Measurements from ENCODE around the gene TNRC6C. TPM values are rescaled to one million over a fixed set of nuclear protein-coding genes. Genes with fewer than 3 reads are reported as not detected.
"Not testable (repeated sequence)": the region's sequence is repeated elsewhere in the genome, so short reads cannot be mapped to it uniquely, and the experiment has no call there.

Gene TNRC6C
- total RNA-seq, 4 donors from 2014 or later = 4.8 to 14.5 (median 11.6) TPM

- TF ChIP-seq POLR2AphosphoS5 (IDR thresholded peaks at IDR 0.05) = no peak
- peaks cover 98% of the 10 kb centered on the region for H3K36me3 ChIP-seq
- no peak overlapping the region for H3K4me3 ChIP-seq
- H3K27ac ChIP-seq = no peak overlapping the region
- 92% methylated on average over 5 of the region's 5 CpGs for WGBS
- H3K9me3 ChIP-seq = no peaks in the 10 kb centered on the region
- DNase-seq (ENCODE audit: low spot score in 2 of 2) = no peak
- H3K4me1 ChIP-seq = no peaks in the 10 kb centered on the region
- H3K27me3 ChIP-seq = no peaks in the 10 kb centered on the region
Measured at GRCh38 chr17:78075545-78075944, 117.0 kb downstream of the TNRC6C start.

GRCh38 chr17:78079253-78079652, 120.8 kb downstream of the TNRC6C start:
- H3K9me3 ChIP-seq = no peaks in the 10 kb centered on the region
- no peaks in the 10 kb centered on the region for H3K27me3 ChIP-seq
- no peak for DNase-seq (ENCODE audit: low spot score in 2 of 2)
- no peaks in the 10 kb centered on the region for H3K4me1 ChIP-seq
- no peak for TF ChIP-seq POLR2A (IDR thresholded peaks at IDR 0.05)
- TF ChIP-seq EP300 (IDR thresholded peaks at IDR 0.05) = no peak
- no peak for TF ChIP-seq CTCF (IDR thresholded peaks at IDR 0.05)
- no peak for TF ChIP-seq POLR2AphosphoS5 (IDR thresholded peaks at IDR 0.05)
- H3K36me3 ChIP-seq = peaks cover 94% of the 10 kb centered on the region
- no peak overlapping the region for H3K27ac ChIP-seq
- H3K4me3 ChIP-seq = no peak overlapping the region
- WGBS = 85% methylated on average over 6 of the region's 6 CpGs

- WGBS = 98% methylated on average over 3 of the region's 3 CpGs
- Histone ChIP-seq H3K27ac (no peak overlapping the region), H3K4me3 (no peak overlapping the region), H3K9me3 (no peaks in the 10 kb centered on the region), H3K27me3 (no peaks in the 10 kb centered on the region), H3K36me3 (peaks cover 82% of the 10 kb centered on the region), H3K4me1 (no peaks in the 10 kb centered on the region)
- DNase-seq (ENCODE audit: low spot score in 2 of 2) = no peak
- TF ChIP-seq CTCF (IDR thresholded peaks at IDR 0.05) = no peak
- no peak for TF ChIP-seq EP300 (IDR thresholded peaks at IDR 0.05)
Measured at GRCh38 chr17:78081551-78081950, 123.0 kb downstream of the TNRC6C start.

- H3K9me3 ChIP-seq; H3K4me1 ChIP-seq; DNase-seq (ENCODE audit: low spot score in 2 of 2); H3K27me3 ChIP-seq; H3K4me3 ChIP-seq; H3K27ac ChIP-seq: not testable (repeated sequence)
- peaks cover 82% of the 10 kb centered on the region for H3K36me3 ChIP-seq
- 86% methylated on average over 5 of the region's 5 CpGs for WGBS
Measured at GRCh38 chr17:78082355-78082872, 123.9 kb downstream of the TNRC6C start.

- no peak for DNase-seq (ENCODE audit: low spot score in 2 of 2)
- TF ChIP-seq POLR2AphosphoS5 (IDR thresholded peaks at IDR 0.05) = no peak
- no peak for TF ChIP-seq CTCF (IDR thresholded peaks at IDR 0.05)
- no peak for TF ChIP-seq POLR2A (IDR thresholded peaks at IDR 0.05)
- Histone ChIP-seq H3K4me1 (no peaks in the 10 kb centered on the region), H3K9me3 (no peaks in the 10 kb centered on the region), H3K27ac (no peak overlapping the region), H3K27me3 (no peaks in the 10 kb centered on the region), H3K4me3 (no peak overlapping the region), H3K36me3 (peaks cover 82% of the 10 kb centered on the region)
- WGBS = 55% methylated on average over 7 of the region's 7 CpGs
Measured at GRCh38 chr17:78082988-78083387, 124.5 kb downstream of the TNRC6C start.

- TF ChIP-seq CTCF (IDR thresholded peaks at IDR 0.05) (no peak), POLR2A (IDR thresholded peaks at IDR 0.05) (no peak), POLR2AphosphoS5 (IDR thresholded peaks at IDR 0.05) (no peak), EP300 (IDR thresholded peaks at IDR 0.05) (no peak)
- Histone ChIP-seq H3K27ac (no peak overlapping the region), H3K27me3 (no peaks in the 10 kb centered on the region), H3K9me3 (no peaks in the 10 kb centered on the region), H3K36me3 (peaks cover 78% of the 10 kb centered on the region), H3K4me3 (no peak overlapping the region), H3K4me1 (no peaks in the 10 kb centered on the region)
- no peak for DNase-seq (ENCODE audit: low spot score in 2 of 2)
- 96% methylated on average over 13 of the region's 13 CpGs for WGBS
Measured at GRCh38 chr17:78086740-78087139, 128.2 kb downstream of the TNRC6C start.

Data from suprapubic skin (tissue), 4 donors.